IPS-NIHi11 (cell line): ENCODE results near the gene IRF7.
A peak's percentile ranks its signal among the peaks of the same experiment; 100 is the strongest.
"Not testable (repeated sequence)": the region's sequence is repeated elsewhere in the genome, so short reads cannot be mapped to it uniquely, and the experiment has no call there.

ENCODE experiments used
- DNase-seq: peaks from one replicate; pipeline ENCODE4 v3.0.0; 2012; ENCODE audit warnings: mixed read lengths, low spot score

The IRF7 gene

GRCh38 chr11:615504-616319 lies at the start of gene IRF7:
TSS of gene IRF7 (minus strand) at chr11:615950. CDS start at chr11:615364, 586 bp downstream.
- DNase-seq = peak; percentile 94

GRCh38 chr11:665062-665703 lies 49.4 kb upstream of the IRF7 start:
- DNase-seq = no peak

GRCh38 chr11:662689-663274 lies 47.0 kb upstream of the IRF7 start:
- DNase-seq = peak; percentile 93

GRCh38 chr11:660681-661444 lies 45.1 kb upstream of the IRF7 start:
- no peak for DNase-seq

- no peak for DNase-seq
Measured at GRCh38 chr11:660281-660680, 44.5 kb upstream of the IRF7 start.

GRCh38 chr11:659532-660085 lies 43.9 kb upstream of the IRF7 start:
- DNase-seq = no peak

- DNase-seq = no peak
Measured at GRCh38 chr11:657691-658126, 42.0 kb upstream of the IRF7 start.

- DNase-seq = no peak
Measured at GRCh38 chr11:656866-657265, 41.1 kb upstream of the IRF7 start.

- DNase-seq = peak; percentile 3
Measured at GRCh38 chr11:656426-656825, 40.7 kb upstream of the IRF7 start.

GRCh38 chr11:655036-655726 lies 39.4 kb upstream of the IRF7 start:
- no peak for DNase-seq

- not testable (repeated sequence) for DNase-seq
Measured at GRCh38 chr11:654444-654843, 38.7 kb upstream of the IRF7 start.

- DNase-seq = no peak
Measured at GRCh38 chr11:653837-654236, 38.1 kb upstream of the IRF7 start.

GRCh38 chr11:653136-653535 lies 37.4 kb upstream of the IRF7 start:
- DNase-seq = not testable (repeated sequence)

- no peak for DNase-seq
Measured at GRCh38 chr11:650482-650881, 34.7 kb upstream of the IRF7 start.

GRCh38 chr11:647672-648158 lies 32.0 kb upstream of the IRF7 start:
- not testable (repeated sequence) for DNase-seq

GRCh38 chr11:646214-646613 lies 30.5 kb upstream of the IRF7 start:
- DNase-seq = peak; percentile 5

GRCh38 chr11:645536-645935 lies 29.8 kb upstream of the IRF7 start:
- DNase-seq = peak; percentile 17

GRCh38 chr11:643849-644738 lies 28.3 kb upstream of the IRF7 start:
- DNase-seq = peak; percentile 5

- DNase-seq = no peak
Measured at GRCh38 chr11:643366-643765, 27.6 kb upstream of the IRF7 start.

- DNase-seq = no peak
Measured at GRCh38 chr11:641806-642370, 26.1 kb upstream of the IRF7 start.
